Measurements from ENCODE around the gene ITGA11.

DNA sequence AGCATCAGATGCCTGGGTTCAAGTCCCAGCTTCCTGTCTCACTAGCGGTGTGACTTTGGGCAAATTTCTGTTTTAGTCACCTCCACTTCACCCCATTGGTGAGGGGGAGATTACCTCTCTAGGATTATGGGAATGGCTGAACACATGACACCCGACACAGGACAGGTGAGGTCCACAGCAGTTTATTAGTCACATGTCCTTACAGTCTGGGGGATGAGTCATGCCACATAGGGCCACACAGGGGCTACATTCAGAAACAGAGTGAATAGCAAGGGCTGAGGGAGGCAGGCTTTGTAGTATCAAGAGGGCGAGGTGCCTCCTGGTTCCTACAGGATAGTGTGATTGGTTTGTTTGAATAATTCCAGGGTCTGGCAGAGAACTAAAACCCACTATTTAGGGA lies 15.2 kb upstream of the ITGA11 start:
- no peak for TF ChIP-seq POLR2A (IDR thresholded peaks at IDR 0.05; ENCODE audit: low read depth, low read length)
- TF ChIP-seq, protein P1, sequence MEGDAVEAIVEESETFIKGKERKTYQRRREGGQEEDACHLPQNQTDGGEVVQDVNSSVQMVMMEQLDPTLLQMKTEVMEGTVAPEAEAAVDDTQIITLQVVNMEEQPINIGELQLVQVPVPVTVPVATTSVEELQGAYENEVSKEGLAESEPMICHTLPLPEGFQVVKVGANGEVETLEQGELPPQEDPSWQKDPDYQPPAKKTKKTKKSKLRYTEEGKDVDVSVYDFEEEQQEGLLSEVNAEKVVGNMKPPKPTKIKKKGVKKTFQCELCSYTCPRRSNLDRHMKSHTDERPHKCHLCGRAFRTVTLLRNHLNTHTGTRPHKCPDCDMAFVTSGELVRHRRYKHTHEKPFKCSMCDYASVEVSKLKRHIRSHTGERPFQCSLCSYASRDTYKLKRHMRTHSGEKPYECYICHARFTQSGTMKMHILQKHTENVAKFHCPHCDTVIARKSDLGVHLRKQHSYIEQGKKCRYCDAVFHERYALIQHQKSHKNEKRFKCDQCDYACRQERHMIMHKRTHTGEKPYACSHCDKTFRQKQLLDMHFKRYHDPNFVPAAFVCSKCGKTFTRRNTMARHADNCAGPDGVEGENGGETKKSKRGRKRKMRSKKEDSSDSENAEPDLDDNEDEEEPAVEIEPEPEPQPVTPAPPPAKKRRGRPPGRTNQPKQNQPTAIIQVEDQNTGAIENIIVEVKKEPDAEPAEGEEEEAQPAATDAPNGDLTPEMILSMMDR (conservative IDR thresholded peaks at IDR 0.05; ENCODE audit: low read depth, low read length) = no peak
- TF ChIP-seq CEBPB (IDR thresholded peaks at IDR 0.05; ENCODE audit: low read depth, low read length) = no peak
- no peak for TF ChIP-seq RFX5 (IDR thresholded peaks at IDR 0.05; ENCODE audit: low read depth, low read length)
- TF ChIP-seq MAZ (IDR thresholded peaks at IDR 0.05; ENCODE audit: borderline replicate concordance, low read depth, low read length) = no peak
- TF ChIP-seq USF2 (IDR thresholded peaks at IDR 0.05; ENCODE audit: low read depth, low read length) = no peak
- no peak for TF ChIP-seq CHD1 (IDR thresholded peaks at IDR 0.05; ENCODE audit: low read depth, low read length)
- TF ChIP-seq MXI1 (IDR thresholded peaks at IDR 0.05; ENCODE audit: borderline replicate concordance, low read depth, low read length) = no peak
- no peak for TF ChIP-seq RAD21 (IDR thresholded peaks at IDR 0.05; ENCODE audit: low read length)

Data from IMR-90 (cell line).